NCI-H1092 treated with DMSO at 0.1 percent for 48 hours (cell line): ENCODE measurements around the gene TMEM45B.
"Not testable (repeated sequence)": the region's sequence is repeated elsewhere in the genome, so short reads cannot be mapped to it uniquely, and the experiment has no call there.

Experiments used
- DNase-seq: peaks from one replicate; lab custom pipeline; 2025; lab: John Stamatoyannopoulos, UW

The TMEM45B gene

GRCh38 chr11:129852125-129852740 lies 36.6 kb downstream of the TMEM45B start:
- DNase-seq = no peak

DNA sequence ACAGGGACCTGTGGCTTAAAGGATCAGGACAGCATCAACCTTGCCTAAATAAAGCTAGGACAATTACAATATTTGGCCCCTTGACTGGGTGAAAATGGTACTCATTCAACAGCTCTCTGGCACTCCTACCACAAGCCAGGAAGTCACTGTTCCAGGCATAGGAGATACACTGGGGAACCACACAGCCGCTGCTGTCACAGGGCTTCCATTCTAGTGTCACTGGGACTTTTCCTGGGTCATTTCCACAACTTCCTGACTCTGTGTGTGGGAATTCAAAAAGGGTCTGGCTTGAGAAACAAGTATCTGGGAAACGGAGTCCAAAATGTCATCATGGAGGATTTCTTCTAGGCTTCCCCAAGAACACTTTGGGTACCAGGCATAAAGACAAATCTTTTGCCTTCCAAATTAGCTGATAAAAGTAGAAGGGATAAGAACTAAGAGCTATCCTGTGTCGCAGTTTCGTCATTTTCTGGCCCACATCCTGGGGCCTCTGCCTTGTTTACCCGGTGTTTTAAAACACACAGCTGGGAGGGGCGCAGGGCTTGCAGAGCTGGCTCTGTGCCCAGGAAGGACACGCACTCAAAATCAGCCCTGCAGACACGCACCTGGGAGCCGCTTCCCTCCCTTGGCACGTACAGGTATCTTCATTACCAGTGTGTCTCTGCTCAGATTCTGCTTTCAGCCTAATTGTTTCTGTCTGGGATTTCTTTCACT lies 38.0 kb downstream of the TMEM45B start:
- DNase-seq = peak; percentile 82

DNA sequence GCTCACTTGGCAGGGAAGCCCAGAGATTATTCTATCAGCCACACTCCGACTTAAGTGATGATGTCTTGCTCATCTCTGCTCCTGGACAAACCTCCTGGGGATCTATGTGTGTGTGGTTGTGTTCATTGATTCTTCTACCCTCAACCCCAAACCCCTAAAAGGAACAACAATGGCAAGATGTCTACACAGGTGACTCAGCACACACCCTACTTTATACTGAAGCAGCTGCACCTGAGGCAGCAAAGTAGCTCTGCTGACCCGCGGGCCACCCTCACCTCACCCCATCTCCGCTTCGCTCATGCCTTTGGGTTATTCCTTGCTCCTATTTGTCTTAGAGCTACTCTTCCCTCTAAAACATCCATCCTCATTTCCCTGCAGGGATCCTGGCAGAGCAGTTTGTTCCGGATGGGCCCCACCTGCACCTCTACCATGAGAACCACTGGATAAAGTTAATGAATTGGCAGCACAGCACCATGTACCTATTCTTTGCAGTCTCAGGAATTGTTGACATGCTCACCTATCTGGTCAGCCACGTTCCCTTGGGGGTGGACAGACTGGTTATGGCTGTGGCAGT lies 38.7 kb downstream of the TMEM45B start:
- DNase-seq = peak; percentile 42

- DNase-seq = no peak
Measured at GRCh38 chr11:129855086-129855485, 39.4 kb downstream of the TMEM45B start.

GRCh38 chr11:129856036-129856435 lies 40.4 kb downstream of the TMEM45B start:
- DNase-seq = no peak

DNA sequence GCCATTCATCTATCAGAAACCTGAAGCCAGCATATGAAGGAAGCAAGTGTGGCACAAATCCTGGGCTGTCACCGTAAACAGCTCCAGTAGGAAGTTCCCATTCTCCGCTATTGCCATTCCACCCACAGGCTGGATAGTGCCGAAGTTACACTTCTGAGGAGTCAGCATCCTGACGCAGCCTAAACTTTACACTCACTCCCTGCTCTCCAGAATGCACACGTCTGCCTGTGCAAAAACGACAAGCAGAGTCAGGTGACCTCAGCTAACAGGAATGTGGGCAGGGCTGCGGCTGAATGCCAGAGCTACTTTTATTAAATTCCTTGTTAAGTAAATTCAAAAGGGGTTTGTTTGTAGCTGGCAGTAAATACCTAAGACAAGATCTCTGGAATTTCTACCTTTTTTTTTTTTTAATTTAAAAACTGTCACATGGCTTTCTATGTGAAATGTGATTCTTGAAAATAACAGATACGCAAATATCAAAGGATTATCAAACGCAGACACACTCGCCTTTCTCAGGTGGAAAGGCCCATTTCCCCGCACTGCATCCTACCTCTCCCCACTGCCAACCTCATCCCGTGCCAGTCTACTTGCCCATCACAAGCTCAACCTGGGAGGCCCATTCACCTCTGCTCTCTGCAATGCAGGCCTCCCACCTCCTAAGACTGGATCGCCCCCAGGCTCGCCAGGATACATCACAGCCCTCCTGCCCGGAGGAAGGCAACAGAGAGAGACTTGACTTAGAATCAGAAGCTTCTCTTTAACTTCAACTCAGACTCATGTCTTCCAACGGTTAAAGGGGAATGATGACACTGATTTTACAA lies 46.3 kb downstream of the TMEM45B start:
- DNase-seq = no peak

DNA sequence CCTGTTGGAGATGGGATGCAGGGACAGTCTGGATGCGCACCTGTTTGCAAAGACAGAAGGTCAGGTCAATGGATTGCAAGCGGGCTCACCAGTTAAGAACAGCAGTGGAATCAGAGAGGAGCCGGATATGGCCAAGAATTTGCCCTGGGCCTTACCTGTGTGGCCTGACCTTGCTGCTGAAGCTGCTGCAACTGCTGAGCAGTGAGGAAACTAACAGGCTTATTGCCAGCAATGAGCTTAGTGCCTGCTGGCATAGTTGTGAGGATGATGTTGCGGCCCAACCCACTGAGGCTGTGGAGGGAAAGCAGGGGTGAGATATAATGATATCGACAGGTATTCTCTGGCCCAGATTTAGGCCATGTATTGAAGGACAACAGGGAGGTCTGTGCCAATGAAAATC lies 49.2 kb downstream of the TMEM45B start:
- no peak for DNase-seq

DNA sequence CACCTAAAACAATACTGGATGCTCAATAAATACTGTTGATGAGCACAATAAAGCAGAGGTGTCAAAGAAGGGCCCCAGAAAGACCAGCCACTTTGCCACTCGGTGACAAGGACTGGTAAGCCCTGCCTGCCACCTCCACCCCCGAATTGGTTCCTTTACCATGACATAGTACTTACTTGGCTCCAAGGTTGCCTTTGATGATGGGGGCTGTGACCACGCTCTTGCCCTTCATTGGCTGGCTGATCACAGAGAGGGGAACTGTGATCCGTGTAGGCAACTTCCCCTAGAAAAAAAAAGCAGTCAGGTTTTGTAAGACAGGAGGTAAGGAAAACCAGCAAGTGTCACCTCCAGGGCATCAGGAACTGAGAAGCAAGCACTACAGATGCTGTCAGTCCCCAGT lies 50.1 kb downstream of the TMEM45B start:
- DNase-seq = no peak

- DNase-seq = no peak
Measured at GRCh38 chr11:129866311-129866710, 50.7 kb downstream of the TMEM45B start.

GRCh38 chr11:129868626-129869025 lies 53.0 kb downstream of the TMEM45B start:
- not testable (repeated sequence) for DNase-seq

DNA sequence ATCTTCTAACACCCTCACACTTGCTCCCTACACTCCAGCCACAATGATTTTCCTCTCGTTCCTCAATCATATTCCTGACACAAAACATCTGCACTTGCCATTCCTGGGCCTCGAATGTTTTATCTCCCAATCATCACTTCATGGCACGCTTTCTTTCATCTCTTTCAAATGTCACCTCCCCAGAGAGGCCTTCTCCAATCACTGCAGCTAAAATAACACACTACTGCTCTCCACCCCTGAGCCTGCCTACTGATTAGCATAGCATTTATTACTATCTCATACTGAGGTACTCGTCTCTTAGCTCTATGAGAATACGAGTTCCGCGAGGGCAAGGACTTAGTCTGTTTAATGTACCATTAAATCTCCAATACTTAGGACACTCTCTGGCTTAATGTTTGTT lies 56.3 kb downstream of the TMEM45B start:
- no peak for DNase-seq

GRCh38 chr11:129880311-129880710 lies 64.7 kb downstream of the TMEM45B start:
- DNase-seq = no peak

DNA sequence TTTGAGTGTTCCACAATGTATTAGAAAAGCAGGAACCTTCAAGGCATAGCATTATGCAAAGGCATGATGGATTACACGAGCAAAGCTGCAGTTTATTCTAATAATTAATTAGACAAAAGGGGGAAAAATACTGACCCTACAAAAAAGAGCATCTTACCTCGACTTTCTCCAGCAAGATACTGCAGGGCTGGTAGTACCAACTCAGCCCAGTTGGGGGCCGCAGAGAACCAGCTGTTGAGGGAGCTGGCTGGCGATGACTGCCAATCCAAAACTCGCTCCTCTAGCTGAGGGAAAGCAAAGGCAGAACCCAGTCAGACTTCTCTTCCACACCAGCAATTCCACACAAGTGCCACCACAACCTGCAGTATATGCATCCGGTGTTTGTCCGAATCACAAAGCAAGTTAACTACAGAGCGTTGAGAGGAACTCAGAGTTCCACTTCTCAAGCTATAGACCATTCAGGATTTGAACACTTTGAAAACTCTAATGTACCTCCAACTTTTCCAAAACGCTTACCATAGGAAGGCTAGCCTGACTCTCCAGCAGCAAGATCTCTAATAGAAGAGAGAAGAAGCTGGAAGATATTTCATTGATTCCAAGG lies 66.0 kb downstream of the TMEM45B start:
- DNase-seq = peak; percentile 1

DNA sequence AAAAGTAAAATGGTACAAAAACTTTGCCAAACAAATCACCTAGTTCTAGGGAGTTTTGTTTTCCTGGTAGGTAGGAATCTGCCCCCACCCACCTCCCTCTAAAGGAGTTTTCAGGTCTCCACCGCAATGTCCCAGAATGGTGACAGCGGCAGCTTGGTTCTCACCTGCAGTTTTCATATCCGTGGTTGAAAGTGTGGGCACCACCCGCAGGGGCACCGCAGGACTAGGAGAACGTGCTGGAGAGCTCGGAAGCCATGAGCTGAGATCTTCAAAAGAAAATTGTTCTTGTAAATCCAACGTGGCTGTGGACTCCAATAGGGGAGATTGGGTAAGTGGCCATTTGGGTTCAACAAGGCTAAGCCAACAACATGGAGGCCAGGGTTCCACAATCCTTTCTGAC lies 68.9 kb downstream of the TMEM45B start:
- DNase-seq = no peak

DNA sequence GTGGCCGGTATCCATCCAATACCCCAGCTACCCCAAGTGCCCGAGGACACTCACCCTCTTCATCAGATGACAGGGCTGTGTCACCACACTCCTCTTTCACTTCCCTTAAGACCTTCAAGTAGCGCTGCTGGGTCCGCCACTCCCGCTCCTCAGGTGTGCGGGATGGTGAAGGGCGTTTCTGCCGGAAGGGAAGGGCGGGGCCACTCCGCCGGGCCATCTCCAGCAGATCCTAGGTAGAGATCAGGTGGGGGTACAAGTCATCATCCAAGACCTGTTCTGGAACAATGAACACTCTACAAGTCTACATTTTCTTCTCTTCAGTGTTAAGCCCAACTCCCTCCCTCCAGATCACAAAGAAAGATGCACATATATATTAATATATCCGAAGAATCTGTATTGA lies 69.7 kb downstream of the TMEM45B start:
- DNase-seq = no peak

DNA sequence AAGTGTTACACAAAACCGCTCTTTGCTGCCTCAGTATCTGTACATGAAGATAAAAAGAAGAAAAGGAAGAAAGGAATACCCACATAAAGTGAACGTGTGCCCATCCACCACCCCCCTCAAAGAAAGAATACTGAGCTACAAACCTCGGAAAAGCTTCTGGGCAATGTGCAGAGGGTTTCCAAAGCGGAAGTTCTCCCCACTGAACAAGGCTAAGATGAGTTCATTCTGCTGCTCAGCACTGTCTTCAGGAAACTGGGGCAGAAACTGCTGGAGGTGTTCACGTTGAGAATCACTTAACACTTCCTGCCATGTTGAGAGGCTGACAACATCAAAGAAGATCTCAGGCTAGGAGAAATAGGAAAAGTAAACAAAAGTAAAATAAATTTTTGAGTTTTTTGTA lies 72.8 kb downstream of the TMEM45B start:
- DNase-seq = no peak

GRCh38 chr11:129894278-129895125 lies 78.9 kb downstream of the TMEM45B start:
- DNase-seq = peak; percentile 34

GRCh38 chr11:129895126-129896041 lies 79.7 kb downstream of the TMEM45B start, which contains the start of gene NFRKB:
Gene NFRKB (minus strand): TSS chr11:129895578. CDS start chr11:129892849, 2,729 bp downstream.
- peak; percentile 83 for DNase-seq

DNA sequence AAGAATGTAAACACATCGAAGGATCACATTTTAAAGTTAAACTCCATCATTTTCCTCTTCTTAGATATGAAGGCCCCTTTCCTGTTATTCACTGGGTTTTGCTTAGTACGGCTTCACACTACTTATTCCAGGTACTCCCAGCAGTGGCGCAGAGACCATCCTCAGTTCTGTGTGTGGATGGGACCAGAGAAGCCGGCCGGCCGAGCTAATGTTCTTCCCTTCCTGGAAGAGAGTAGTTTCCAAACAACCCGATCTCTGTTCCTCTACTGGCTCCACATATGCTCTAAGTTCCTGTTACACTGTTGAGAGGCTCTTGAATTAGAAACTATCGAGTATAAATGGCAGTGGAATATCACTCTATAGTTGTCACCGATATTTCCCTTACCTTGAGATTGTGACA lies 80.4 kb downstream of the TMEM45B start:
- DNase-seq = no peak

DNA sequence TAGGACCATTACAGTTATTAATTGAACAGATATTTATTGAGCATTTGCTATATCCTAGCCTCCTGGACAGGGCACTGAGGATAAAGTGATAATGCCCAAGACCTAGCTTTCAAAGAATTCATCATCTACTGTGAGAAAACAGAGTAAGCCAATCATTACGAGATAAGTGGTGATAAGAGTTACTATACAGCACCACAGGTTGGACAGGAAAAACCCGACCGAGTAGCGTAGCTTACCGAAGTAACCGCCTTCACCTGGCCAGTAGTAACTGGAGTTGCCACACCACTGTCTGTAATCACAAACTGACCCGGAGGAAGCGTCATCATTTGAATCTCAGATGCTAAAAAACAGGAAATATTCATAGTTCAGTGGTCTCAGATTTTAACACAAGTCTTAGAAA lies 89.8 kb downstream of the TMEM45B start:
- no peak for DNase-seq
